ENCODE data around the gene SNN. TPM values are rescaled to one million over a fixed set of nuclear protein-coding genes. Genes with fewer than 3 reads are reported as not detected.

The SNN gene
- total and polyA plus RNA-seq, 9 donors, result 8.0 to 40.3 (median 18.5) TPM

DNA sequence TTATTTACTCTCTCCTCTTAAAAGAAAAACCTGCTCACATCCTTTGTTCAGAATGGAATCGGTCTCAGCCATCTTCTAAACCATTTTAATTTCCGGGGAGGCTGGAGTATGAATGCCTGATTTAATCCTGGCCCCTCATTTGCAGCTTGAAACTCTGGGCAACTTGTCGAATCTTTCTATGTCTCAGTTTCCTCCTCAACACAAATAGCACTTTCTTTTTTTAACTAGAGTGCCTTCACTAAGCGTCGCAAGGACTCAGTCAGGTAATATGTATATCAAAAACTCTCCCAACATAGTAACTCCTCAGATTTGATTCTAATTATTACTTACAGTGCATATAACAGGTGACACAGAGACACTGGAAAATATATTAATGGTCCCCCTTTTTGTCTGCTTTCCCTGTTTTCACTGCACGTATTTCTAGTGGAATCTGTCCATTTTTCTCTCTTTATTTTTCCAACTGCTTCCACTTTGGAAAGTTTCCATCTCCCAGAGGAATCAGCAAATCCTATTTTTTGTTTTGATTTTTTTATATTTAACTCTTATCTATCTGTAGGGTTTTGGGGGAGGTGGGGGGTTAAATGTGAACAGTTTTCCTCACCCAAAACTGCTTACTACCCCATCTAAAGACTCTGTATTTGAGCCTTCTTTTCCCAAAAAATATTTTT, 18.6 kb downstream of the SNN start:
- Histone ChIP-seq H3K4me3 (no peak overlapping the region), H3K27ac (no peak overlapping the region), H3K27me3 (no peaks in the 10 kb centered on the region), H3K36me3 (no peaks in the 10 kb centered on the region), H3K9me3 (no peaks in the 10 kb centered on the region), H3K4me1 (ENCODE audit: insufficient read depth) (peaks cover 10% of the 10 kb centered on the region)
- intact Hi-C loops (cut with DNase I), result no loop called here
- TF ChIP-seq POLR2A (IDR thresholded peaks at IDR 0.05), result no peak
- no peak for TF ChIP-seq EP300 (IDR thresholded peaks at IDR 0.05)
- TF ChIP-seq, protein P1, sequence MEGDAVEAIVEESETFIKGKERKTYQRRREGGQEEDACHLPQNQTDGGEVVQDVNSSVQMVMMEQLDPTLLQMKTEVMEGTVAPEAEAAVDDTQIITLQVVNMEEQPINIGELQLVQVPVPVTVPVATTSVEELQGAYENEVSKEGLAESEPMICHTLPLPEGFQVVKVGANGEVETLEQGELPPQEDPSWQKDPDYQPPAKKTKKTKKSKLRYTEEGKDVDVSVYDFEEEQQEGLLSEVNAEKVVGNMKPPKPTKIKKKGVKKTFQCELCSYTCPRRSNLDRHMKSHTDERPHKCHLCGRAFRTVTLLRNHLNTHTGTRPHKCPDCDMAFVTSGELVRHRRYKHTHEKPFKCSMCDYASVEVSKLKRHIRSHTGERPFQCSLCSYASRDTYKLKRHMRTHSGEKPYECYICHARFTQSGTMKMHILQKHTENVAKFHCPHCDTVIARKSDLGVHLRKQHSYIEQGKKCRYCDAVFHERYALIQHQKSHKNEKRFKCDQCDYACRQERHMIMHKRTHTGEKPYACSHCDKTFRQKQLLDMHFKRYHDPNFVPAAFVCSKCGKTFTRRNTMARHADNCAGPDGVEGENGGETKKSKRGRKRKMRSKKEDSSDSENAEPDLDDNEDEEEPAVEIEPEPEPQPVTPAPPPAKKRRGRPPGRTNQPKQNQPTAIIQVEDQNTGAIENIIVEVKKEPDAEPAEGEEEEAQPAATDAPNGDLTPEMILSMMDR (IDR thresholded peaks at IDR 0.05), result no peak
- WGBS, 3 donors, result 36 to 57% (median 49%) methylated on average over 6 of the region's 6 CpGs
- no peak for DNase-seq

DNA sequence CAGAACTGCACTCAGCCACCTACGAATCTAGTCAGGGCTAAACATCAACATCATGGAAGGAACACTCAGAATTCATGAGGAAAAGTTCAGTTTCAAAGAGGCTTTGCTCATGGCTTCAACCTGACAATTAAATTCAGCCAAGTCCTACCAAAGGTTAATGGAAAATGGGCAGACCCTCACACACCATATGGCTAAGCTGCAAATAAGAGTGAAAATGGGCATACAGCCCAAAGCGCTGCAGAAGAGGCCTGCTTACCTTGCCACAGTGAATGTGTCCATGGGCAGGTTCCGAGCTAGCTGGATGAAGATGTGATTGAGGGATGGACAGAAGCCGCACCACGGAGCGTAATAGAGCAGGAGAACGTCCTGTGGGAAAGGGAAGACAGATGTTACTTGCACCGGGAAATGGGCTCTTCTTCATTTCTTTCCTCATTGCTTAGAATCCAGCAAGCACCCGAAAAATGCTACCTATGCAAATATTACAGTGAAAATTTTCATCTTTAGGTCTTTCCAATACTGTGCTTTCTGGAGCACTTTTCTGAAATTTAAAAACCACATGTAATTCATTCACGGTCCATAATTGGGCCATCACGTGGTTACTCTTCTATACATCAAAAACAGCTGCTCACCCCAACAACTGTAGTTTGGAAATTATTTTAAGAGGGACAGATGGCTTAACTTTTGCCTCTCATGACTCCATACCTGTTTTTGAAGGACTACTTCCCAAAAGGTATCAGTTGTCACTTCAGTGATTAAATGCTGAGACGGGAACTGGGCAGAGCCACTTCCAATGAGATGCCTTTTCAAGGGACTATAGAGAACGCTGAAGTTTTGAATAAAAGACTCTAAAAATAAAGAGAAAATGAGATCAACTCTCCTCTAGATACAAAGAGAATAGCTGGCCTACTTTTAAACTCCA, 19.6 kb downstream of the SNN start:
- Histone ChIP-seq H3K27me3 (no peaks in the 10 kb centered on the region), H3K4me3 (no peak overlapping the region), H3K4me1 (ENCODE audit: insufficient read depth) (peaks cover 10% of the 10 kb centered on the region), H3K36me3 (no peaks in the 10 kb centered on the region), H3K9me3 (no peaks in the 10 kb centered on the region), H3K27ac (no peak overlapping the region)
- TF ChIP-seq EP300 (IDR thresholded peaks at IDR 0.05), result no peak
- no peak for DNase-seq
- intact Hi-C loops (cut with DNase I), result no loop called here
- 80 to 87% (median 85%) methylated on average over 13 of the region's 13 CpGs for WGBS, 3 donors

DNA sequence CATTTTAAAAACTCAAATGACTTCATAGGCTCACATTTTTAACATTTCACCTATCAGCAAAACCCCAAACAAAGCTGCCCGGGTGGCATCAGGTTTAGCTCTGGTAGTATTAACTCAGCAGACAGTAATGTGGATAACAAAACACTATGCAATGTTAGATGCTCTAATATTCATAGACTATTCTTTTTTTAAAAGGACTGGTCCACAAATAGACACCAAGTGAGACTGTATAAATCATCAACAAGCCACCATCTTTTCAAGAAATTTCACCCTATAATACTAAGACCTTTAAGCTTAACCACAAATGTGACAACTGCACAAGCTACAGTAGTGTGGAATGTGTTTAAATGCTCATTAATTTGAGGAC, 20.2 kb downstream of the SNN start:
- Histone ChIP-seq H3K4me1 (ENCODE audit: insufficient read depth) (peaks cover 10% of the 10 kb centered on the region), H3K36me3 (no peaks in the 10 kb centered on the region), H3K9me3 (no peaks in the 10 kb centered on the region), H3K27me3 (no peaks in the 10 kb centered on the region), H3K4me3 (no peak overlapping the region), H3K27ac (no peak overlapping the region)
- TF ChIP-seq, protein P1 (IDR thresholded peaks at IDR 0.05), result no peak
- no peak for TF ChIP-seq EP300 (IDR thresholded peaks at IDR 0.05)
- TF ChIP-seq POLR2A (IDR thresholded peaks at IDR 0.05), result no peak
- DNase-seq, result no peak
- WGBS, 3 donors, result 40 to 55% (median 47%) methylated on average over 1 of the region's 1 CpG
- intact Hi-C loops (cut with DNase I), result no loop called here

GRCh38 chr16:11689031-11689840, 21.0 kb downstream of the SNN start:
- TF ChIP-seq EP300 (IDR thresholded peaks at IDR 0.05) (no peak), POLR2A (IDR thresholded peaks at IDR 0.05) (no peak)
- Histone ChIP-seq H3K27me3 (no peaks in the 10 kb centered on the region), H3K9me3 (no peaks in the 10 kb centered on the region), H3K36me3 (no peaks in the 10 kb centered on the region), H3K27ac (peak overlapping the region in 1 of 2 donors; percentile 8), H3K4me1 (ENCODE audit: insufficient read depth) (peaks cover 10% of the 10 kb centered on the region), H3K4me3 (no peak overlapping the region)
- intact Hi-C loops (cut with DNase I), result no loop called here
- 79 to 93% (median 89%) methylated on average over 3 of the region's 3 CpGs for WGBS, 3 donors
- no peak for DNase-seq

DNA sequence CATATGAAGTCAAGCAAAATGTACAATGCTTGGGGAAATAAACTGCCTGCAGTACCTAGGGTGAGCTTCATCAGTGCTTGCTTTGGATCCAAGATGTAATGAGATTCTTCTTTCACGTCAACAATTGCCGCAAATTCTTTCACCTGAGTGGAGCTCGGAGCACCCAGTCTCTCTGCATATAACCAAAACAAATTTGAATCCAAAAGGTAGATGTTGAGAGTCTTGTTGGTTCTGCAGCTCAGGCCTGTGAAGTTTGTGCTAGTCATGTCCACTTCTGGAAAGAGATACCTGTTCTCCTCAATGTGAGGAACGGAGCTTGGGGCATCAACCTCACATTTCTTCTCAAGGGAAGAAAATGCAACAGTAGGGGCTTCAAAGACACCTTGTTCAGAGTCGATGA, 23.0 kb downstream of the SNN start:
- TF ChIP-seq EP300 (IDR thresholded peaks at IDR 0.05), result no peak
- TF ChIP-seq, protein P1 (IDR thresholded peaks at IDR 0.05), result no peak
- TF ChIP-seq POLR2A (IDR thresholded peaks at IDR 0.05), result no peak
- Histone ChIP-seq H3K27ac (no peak overlapping the region), H3K9me3 (no peaks in the 10 kb centered on the region), H3K27me3 (no peaks in the 10 kb centered on the region), H3K36me3 (no peaks in the 10 kb centered on the region), H3K4me3 (no peak overlapping the region), H3K4me1 (ENCODE audit: insufficient read depth) (peaks cover 8% of the 10 kb centered on the region)
- WGBS, 3 donors, result 93 to 96% (median 94%) methylated on average over 5 of the region's 5 CpGs
- intact Hi-C loops (cut with DNase I), result no loop called here
- DNase-seq, result no peak

Measured in ovary (tissue), 9 donors.